Mesenteric fat pad (tissue), 1 donor: ENCODE measurements around the gene MYO3B. TPM values are rescaled to one million over a fixed set of nuclear protein-coding genes. Genes with fewer than 3 reads are reported as not detected.

Source experiments
- DNase-seq: peaks from one replicate; pipeline ENCODE4 v3.0.0-alpha.2; 2020; ENCODE audit warnings: low spot score
- total RNA-seq: library from RNA; stranded (reverse); fragmentation: NEBNext Ultra II Directional; extraction: Animal tissue kit (Norgen Biotek cat#: 25700); gene quantifications from one replicate; pipeline ENCODE4 v1.2.1, GENCODE V29; 2021
- donor health status: DM: yes; HTN: yes; CAD: no.

MYO3B gene
- total RNA-seq, 1 donor from 2014 or later, result not detected

GRCh38 chr2:170159060-170159459 is 18.9 kb upstream of the MYO3B start:
- no peak for DNase-seq

GRCh38 chr2:170161516-170162270 is 16.3 kb upstream of the MYO3B start:
- no peak for DNase-seq

GRCh38 chr2:170162271-170162632 is 15.7 kb upstream of the MYO3B start:
- DNase-seq, result no peak

- DNase-seq, result no peak
Observed at GRCh38 chr2:170163411-170164065, 14.4 kb upstream of the MYO3B start.

- no peak for DNase-seq
Observed at GRCh38 chr2:170165129-170165528, 12.8 kb upstream of the MYO3B start.

GRCh38 chr2:170166735-170167134 is 11.2 kb upstream of the MYO3B start:
- DNase-seq, result no peak

GRCh38 chr2:170170281-170171040 is 7.5 kb upstream of the MYO3B start:
- no peak for DNase-seq

- DNase-seq, result no peak
Observed at GRCh38 chr2:170176212-170176611, 1.7 kb upstream of the MYO3B start.

- no peak for DNase-seq
Observed at GRCh38 chr2:170180031-170180566, 2.2 kb downstream of the MYO3B start.

- no peak for DNase-seq
Observed at GRCh38 chr2:170181602-170182001, 3.7 kb downstream of the MYO3B start.

GRCh38 chr2:170185319-170185718 is 7.4 kb downstream of the MYO3B start:
- DNase-seq, result no peak

- no peak for DNase-seq
Observed at GRCh38 chr2:170189757-170190156, 11.8 kb downstream of the MYO3B start.

GRCh38 chr2:170190172-170190571 is 12.2 kb downstream of the MYO3B start:
- DNase-seq, result no peak

- DNase-seq, result no peak
Observed at GRCh38 chr2:170191166-170191866, 13.4 kb downstream of the MYO3B start.

- DNase-seq, result no peak
Observed at GRCh38 chr2:170196963-170197362, 19.0 kb downstream of the MYO3B start.

- no peak for DNase-seq
Observed at GRCh38 chr2:170201275-170201674, 23.3 kb downstream of the MYO3B start.

- no peak for DNase-seq
Observed at GRCh38 chr2:170201734-170202393, 23.9 kb downstream of the MYO3B start.

- DNase-seq, result no peak
Observed at GRCh38 chr2:170202437-170202836, 24.5 kb downstream of the MYO3B start.

GRCh38 chr2:170204298-170204951 is 26.5 kb downstream of the MYO3B start:
- DNase-seq, result no peak

GRCh38 chr2:170206246-170206645 is 28.3 kb downstream of the MYO3B start:
- no peak for DNase-seq
